SK-N-SH (cell line): ENCODE data around the gene PLAGL2. TPM values are rescaled to one million over a fixed set of nuclear protein-coding genes. Genes with fewer than 3 reads are reported as not detected.

Source experiments
- CTCF ChIA-PET: fragments of 300-600, 350-600 bp; formaldehyde crosslinking; extraction: SDS; loops from one replicate; lab custom pipeline; 2021; lab: Yijun Ruan, JAX
- POLR2A ChIA-PET: fragments of 350-600 bp; sonication (Branson Sonifier 250); formaldehyde crosslinking; extraction: SDS; loops from one replicate; lab custom pipeline; 2020; ENCODE audit warnings: antibody characterized with exemption, inconsistent platforms; lab: Yijun Ruan, JAX
- DNase-seq: peaks from one replicate; pipeline ENCODE4 v3.0.0; 2012
- H2AFZ ChIP-seq: fragments of 200-600 bp; sonication (generic); 2 replicates; pipeline ENCODE4 v1.8.1; 2016; ENCODE audit warnings: antibody characterized with exemption, mild to moderate bottlenecking, low read depth
- H3F3A ChIP-seq: fragments of 200-600 bp; sonication (generic); replicated peaks from 2 replicates; pipeline ENCODE3; 2016; ENCODE audit warnings: antibody characterized with exemption, mild to moderate bottlenecking; ENCODE audit not compliant: insufficient read depth
- H3K27ac ChIP-seq, 2 experiments: fragments of 200-500 bp in 1 of 2; fragments of 200-600 bp in 1 of 2; sonication (Bioruptor generic) in 1 of 2; sonication (generic), shearing (Covaris generic) in 1 of 2; 2 replicates each; pipeline versions ENCODE4 v1.5.1 to v1.6.1; 2014 to 2016; ENCODE audit warnings: low read depth in 2 of 2, inconsistent platforms in 1 of 2, low read length in 1 of 2, mild to moderate bottlenecking in 1 of 2, mixed read lengths in 1 of 2
- H3K27me3 ChIP-seq: fragments of 200-600 bp; sonication (generic), shearing (Covaris generic); 2 replicates; pipeline ENCODE4 v1.6.1; 2016; ENCODE audit warnings: mixed run types; ENCODE audit not compliant: insufficient read depth
- H3K36me3 ChIP-seq, 2 experiments: fragments of 200-500 bp in 1 of 2; fragments of 200-600 bp in 1 of 2; sonication (Bioruptor generic) in 1 of 2; sonication (generic) in 1 of 2; replicated peaks in 1 of 2; 2 replicates each; pipeline versions ENCODE3 to v1.5.1; 2014 to 2016; ENCODE audit warnings: low read length in 1 of 2, mild to moderate bottlenecking in 1 of 2; ENCODE audit not compliant: insufficient read depth in 2 of 2, control insufficient read depth in 1 of 2
- H3K4me1 ChIP-seq, 2 experiments: fragments of 200-500 bp in 1 of 2; fragments of 200-600 bp in 1 of 2; sonication (Bioruptor generic) in 1 of 2; sonication (generic), shearing (Covaris generic) in 1 of 2; 2 replicates each; pipeline versions ENCODE4 v1.5.1 to v1.6.1; 2014 to 2016; ENCODE audit warnings: low read depth in 1 of 2, low read length in 1 of 2, mixed run types in 1 of 2; ENCODE audit not compliant: insufficient read depth in 2 of 2, control insufficient read depth in 1 of 2
- H3K4me2 ChIP-seq: fragments of 200-600 bp; sonication (generic), shearing (Covaris generic); 2 replicates; pipeline ENCODE4 v1.6.1; 2017; ENCODE audit warnings: mixed run types
- H3K4me3 ChIP-seq, 2 experiments: fragments of 200-500 bp in 1 of 2; fragments of 200-600 bp in 1 of 2; sonication (Bioruptor generic) in 1 of 2; sonication (generic), shearing (Covaris generic) in 1 of 2; 2 replicates each; pipeline versions ENCODE4 v1.5.1 to v1.8.1; 2014 to 2016; ENCODE audit warnings: low read depth in 2 of 2, inconsistent platforms in 1 of 2, low read length in 1 of 2, mild to moderate bottlenecking in 1 of 2, mixed read lengths in 1 of 2, moderate library complexity in 1 of 2
- H3K79me2 ChIP-seq: fragments of 200-600 bp; sonication (generic); 2 replicates; pipeline ENCODE4 v1.8.1; 2017; ENCODE audit warnings: mild to moderate bottlenecking; ENCODE audit not compliant: insufficient read depth
- H3K9ac ChIP-seq: fragments of 200-600 bp; sonication (generic); 2 replicates; pipeline ENCODE4 v1.6.1; 2017; ENCODE audit warnings: mixed run types
- H3K9me2 ChIP-seq: fragments of 200-600 bp; sonication (generic); 2 replicates; pipeline ENCODE4 v1.6.1; 2017; ENCODE audit warnings: mixed run types
- H3K9me3 ChIP-seq: fragments of 200-600 bp; sonication (generic); 2 replicates; pipeline ENCODE4 v1.6.1; 2017; ENCODE audit warnings: mixed run types, mild to moderate bottlenecking, moderate library complexity
- H4K20me1 ChIP-seq: fragments of 200-600 bp; sonication (generic); 2 replicates; pipeline ENCODE4 v1.6.1; 2017; ENCODE audit warnings: mild to moderate bottlenecking, mixed run types; ENCODE audit not compliant: insufficient read depth
- CHD2 ChIP-seq: fragments of 150-350 bp; IDR thresholded peaks from 2 replicates; pipeline ENCODE4 v1.6.1; 2018; ENCODE audit warnings: low read length; ENCODE audit not compliant: partially characterized antibody
- ELF1 ChIP-seq: IDR thresholded peaks from 2 replicates; pipeline ENCODE4 v1.4.0; 2012
- FOXJ3 ChIP-seq: sonication (generic); formaldehyde crosslinking; IDR thresholded peaks from 2 replicates; pipeline ENCODE4 v1.5.1; 2020; ENCODE audit warnings: mild to moderate bottlenecking, missing genetic modification reagents
- FOXM1 ChIP-seq: IDR thresholded peaks from 2 replicates; pipeline ENCODE4 v1.4.0; 2012; ENCODE audit warnings: low read depth, mild to moderate bottlenecking
- GATA2 ChIP-seq: sonication (generic); formaldehyde crosslinking; IDR thresholded peaks from 2 replicates; pipeline ENCODE4 v1.5.0; 2020; ENCODE audit warnings: mild to moderate bottlenecking, missing genetic modification reagents
- NRF1 ChIP-seq: IDR thresholded peaks from 2 replicates; pipeline ENCODE4 v1.6.1; 2012; ENCODE audit warnings: low read depth, mild to moderate bottlenecking, low read length
- RAD21 ChIP-seq: IDR thresholded peaks from 2 replicates; pipeline ENCODE4 v1.6.1; 2012; ENCODE audit warnings: mild to moderate bottlenecking, low read length
- RCOR1 ChIP-seq: fragments of 150-350 bp; IDR thresholded peaks from 2 replicates; pipeline ENCODE4 v1.6.1; 2017; ENCODE audit warnings: antibody characterized with exemption, low read length
- RFX5 ChIP-seq: IDR thresholded peaks from 2 replicates; pipeline ENCODE4 v1.6.1; 2012; ENCODE audit warnings: mild to moderate bottlenecking, improper control_type of control experiment, low read length
- RXRA ChIP-seq: IDR thresholded peaks from 2 replicates; pipeline ENCODE4 v1.4.0; 2012; ENCODE audit warnings: low read depth, mild to moderate bottlenecking, borderline replicate concordance
- TCF12 ChIP-seq: IDR thresholded peaks from 2 replicates; pipeline ENCODE4 v1.4.0; 2012
- USF2 ChIP-seq: fragments of 150-350 bp; IDR thresholded peaks from 2 replicates; pipeline ENCODE4 v1.6.1; 2017; ENCODE audit warnings: antibody characterized with exemption, low read length, low read depth, borderline replicate concordance
- YY1 ChIP-seq: IDR thresholded peaks from 2 replicates; pipeline ENCODE4 v1.4.0; 2012; ENCODE audit warnings: low read depth, mild to moderate bottlenecking
- WGBS: methylation state at CpG from one replicate; pipeline ENCODE4 v1.1.6; 2017; ENCODE audit warnings: low lambda C conversion rate; 5-methylcytosine and 5-hydroxymethylcytosine counted together
- polyA plus RNA-seq, 3 experiments: library from polyadenylated mRNA; depleted of rRNA; stranded (reverse); fragments of >200 nt; gene quantifications; 2 replicates each; pipeline ENCODE4 v1.2.3, GENCODE V29; 2012
- TF ChIP-seq, protein P1 (sequence below): fragments of 200-600 bp; sonication (generic); IDR thresholded peaks from 2 replicates; pipeline ENCODE4 v1.6.1; 2017; ENCODE audit warnings: antibody characterized with exemption, mild to moderate bottlenecking, moderate library complexity
- TF ChIP-seq, protein P2 (sequence below): IDR thresholded peaks from 2 replicates; pipeline ENCODE4 v1.6.1; 2012; ENCODE audit warnings: mild to moderate bottlenecking, low read depth, low read length, moderate library complexity
- TF ChIP-seq, protein P3 (sequence below): IDR thresholded peaks from 2 replicates; pipeline ENCODE4 v1.4.0; 2012; ENCODE audit warnings: low read depth, borderline replicate concordance

Gene PLAGL2
- polyA plus RNA-seq, 1 of the 3 experiments (the other 2 are of a cell fraction) = 4.0 TPM

DNA sequence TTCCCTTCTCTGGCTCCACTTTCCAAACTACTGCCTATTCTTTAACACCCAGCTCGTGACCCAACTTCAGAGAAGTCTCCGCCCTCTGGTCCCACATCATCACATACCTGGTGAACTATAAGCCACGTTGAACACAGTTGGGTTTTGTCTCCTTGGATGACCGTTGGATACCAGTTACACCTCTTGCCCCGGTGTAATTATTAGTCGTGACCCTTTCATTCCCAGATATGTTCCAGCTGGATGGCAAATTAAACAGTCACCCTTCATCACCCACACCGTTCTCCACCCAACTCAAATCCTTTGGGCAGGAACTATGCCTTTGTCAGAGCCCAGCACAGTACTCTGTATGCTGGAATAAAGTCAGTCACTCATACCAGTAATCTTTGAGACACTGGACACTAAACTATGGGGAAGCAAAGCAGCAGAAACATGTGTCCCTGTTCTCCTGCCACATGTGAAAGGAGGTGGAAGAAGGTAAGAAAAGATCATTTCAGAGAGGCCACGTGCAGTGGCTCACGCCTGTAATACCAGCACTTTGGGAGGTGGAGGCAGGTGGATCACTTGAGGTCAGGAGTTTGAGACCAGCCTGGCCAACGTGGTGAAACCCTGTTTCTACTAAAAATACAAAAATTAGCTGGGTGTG, 22.5 kb downstream of the PLAGL2 start:
- ChIA-PET POLR2A (no interaction called here), CTCF (no interaction called here)
- Histone ChIP-seq H3K4me2 (no peak overlapping the region), H3K9me2 (no peaks in the 10 kb centered on the region), H3K4me3 (no peak overlapping the region), H3F3A (no peaks in the 10 kb centered on the region), H3K9me3 (no peaks in the 10 kb centered on the region), H3K9ac (no peak overlapping the region), H3K79me2 (no peaks in the 10 kb centered on the region), H4K20me1 (no peaks in the 10 kb centered on the region), H3K4me1 (peaks cover 0 to 14% of the 10 kb centered on the region in 2 experiments; a peak in 1 of 4 replicates), H3K36me3 (no peaks in the 10 kb centered on the region), H3K27me3 (no peaks in the 10 kb centered on the region), H3K27ac (no peak overlapping the region), H2AFZ (no peak overlapping the region)
- WGBS = 83% methylated on average over 10 of the region's 10 CpGs
- TF ChIP-seq YY1 (no peak), RAD21 (no peak), FOXM1 (no peak), FOXJ3 (CRISPR knock-in tag) (no peak), GATA2 (CRISPR knock-in tag) (no peak), ELF1 (no peak), USF2 (no peak), NRF1 (no peak), RXRA (no peak), RCOR1 (no peak), RFX5 (no peak), TCF12 (no peak), CHD2 (no peak)
- TF ChIP-seq, protein P1, sequence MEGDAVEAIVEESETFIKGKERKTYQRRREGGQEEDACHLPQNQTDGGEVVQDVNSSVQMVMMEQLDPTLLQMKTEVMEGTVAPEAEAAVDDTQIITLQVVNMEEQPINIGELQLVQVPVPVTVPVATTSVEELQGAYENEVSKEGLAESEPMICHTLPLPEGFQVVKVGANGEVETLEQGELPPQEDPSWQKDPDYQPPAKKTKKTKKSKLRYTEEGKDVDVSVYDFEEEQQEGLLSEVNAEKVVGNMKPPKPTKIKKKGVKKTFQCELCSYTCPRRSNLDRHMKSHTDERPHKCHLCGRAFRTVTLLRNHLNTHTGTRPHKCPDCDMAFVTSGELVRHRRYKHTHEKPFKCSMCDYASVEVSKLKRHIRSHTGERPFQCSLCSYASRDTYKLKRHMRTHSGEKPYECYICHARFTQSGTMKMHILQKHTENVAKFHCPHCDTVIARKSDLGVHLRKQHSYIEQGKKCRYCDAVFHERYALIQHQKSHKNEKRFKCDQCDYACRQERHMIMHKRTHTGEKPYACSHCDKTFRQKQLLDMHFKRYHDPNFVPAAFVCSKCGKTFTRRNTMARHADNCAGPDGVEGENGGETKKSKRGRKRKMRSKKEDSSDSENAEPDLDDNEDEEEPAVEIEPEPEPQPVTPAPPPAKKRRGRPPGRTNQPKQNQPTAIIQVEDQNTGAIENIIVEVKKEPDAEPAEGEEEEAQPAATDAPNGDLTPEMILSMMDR = no peak
- TF ChIP-seq, protein P2, sequence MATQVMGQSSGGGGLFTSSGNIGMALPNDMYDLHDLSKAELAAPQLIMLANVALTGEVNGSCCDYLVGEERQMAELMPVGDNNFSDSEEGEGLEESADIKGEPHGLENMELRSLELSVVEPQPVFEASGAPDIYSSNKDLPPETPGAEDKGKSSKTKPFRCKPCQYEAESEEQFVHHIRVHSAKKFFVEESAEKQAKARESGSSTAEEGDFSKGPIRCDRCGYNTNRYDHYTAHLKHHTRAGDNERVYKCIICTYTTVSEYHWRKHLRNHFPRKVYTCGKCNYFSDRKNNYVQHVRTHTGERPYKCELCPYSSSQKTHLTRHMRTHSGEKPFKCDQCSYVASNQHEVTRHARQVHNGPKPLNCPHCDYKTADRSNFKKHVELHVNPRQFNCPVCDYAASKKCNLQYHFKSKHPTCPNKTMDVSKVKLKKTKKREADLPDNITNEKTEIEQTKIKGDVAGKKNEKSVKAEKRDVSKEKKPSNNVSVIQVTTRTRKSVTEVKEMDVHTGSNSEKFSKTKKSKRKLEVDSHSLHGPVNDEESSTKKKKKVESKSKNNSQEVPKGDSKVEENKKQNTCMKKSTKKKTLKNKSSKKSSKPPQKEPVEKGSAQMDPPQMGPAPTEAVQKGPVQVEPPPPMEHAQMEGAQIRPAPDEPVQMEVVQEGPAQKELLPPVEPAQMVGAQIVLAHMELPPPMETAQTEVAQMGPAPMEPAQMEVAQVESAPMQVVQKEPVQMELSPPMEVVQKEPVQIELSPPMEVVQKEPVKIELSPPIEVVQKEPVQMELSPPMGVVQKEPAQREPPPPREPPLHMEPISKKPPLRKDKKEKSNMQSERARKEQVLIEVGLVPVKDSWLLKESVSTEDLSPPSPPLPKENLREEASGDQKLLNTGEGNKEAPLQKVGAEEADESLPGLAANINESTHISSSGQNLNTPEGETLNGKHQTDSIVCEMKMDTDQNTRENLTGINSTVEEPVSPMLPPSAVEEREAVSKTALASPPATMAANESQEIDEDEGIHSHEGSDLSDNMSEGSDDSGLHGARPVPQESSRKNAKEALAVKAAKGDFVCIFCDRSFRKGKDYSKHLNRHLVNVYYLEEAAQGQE = no peak
- TF ChIP-seq, protein P3, sequence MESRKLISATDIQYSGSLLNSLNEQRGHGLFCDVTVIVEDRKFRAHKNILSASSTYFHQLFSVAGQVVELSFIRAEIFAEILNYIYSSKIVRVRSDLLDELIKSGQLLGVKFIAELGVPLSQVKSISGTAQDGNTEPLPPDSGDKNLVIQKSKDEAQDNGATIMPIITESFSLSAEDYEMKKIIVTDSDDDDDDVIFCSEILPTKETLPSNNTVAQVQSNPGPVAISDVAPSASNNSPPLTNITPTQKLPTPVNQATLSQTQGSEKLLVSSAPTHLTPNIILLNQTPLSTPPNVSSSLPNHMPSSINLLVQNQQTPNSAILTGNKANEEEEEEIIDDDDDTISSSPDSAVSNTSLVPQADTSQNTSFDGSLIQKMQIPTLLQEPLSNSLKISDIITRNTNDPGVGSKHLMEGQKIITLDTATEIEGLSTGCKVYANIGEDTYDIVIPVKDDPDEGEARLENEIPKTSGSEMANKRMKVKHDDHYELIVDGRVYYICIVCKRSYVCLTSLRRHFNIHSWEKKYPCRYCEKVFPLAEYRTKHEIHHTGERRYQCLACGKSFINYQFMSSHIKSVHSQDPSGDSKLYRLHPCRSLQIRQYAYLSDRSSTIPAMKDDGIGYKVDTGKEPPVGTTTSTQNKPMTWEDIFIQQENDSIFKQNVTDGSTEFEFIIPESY = no peak
- no peak for DNase-seq
